HCT116 (cell line): ENCODE data around the gene TMEM242. TPM values are rescaled to one million over a fixed set of nuclear protein-coding genes. Genes with fewer than 3 reads are reported as not detected.

Source experiments
- ATAC-seq: fragments of 200-7000 bp; cut with Tn5 transposase; 2 replicates; pipeline ENCODE4 v1.9.1; 2020; ENCODE audit warnings: mild to moderate bottlenecking, moderate library complexity
- BruUV-seq: library from RNA; stranded (reverse); fragments of 400-500 nt; replicated peaks from 2 replicates; lab custom pipeline; 2021; lab: Mats Ljungman, UMichigan
- CTCF ChIA-PET: fragments of 300-600 bp; sonication (Branson Sonifier 250); formaldehyde crosslinking; loops from one replicate; lab custom pipeline; 2021; ENCODE audit warnings: antibody characterized with exemption; lab: Charles Lee
- POLR2A ChIA-PET: fragments of 300-600, 350-600 bp; sonication (Branson Sonifier 250); formaldehyde crosslinking; loops from one replicate; lab custom pipeline; 2021; ENCODE audit warnings: antibody characterized with exemption; lab: Charles Lee
- RAD21 ChIA-PET, 2 experiments: fragments of 300-600 bp; sonication (Branson Sonifier 250); formaldehyde crosslinking; loops; one replicate each; lab custom pipeline; 2023; ENCODE audit warnings: low total read pairs in 2 of 2; ENCODE audit not compliant: uncharacterized antibody in 2 of 2, unreplicated experiment in 2 of 2, low non-redundant PET in 1 of 2; lab: Charles Lee
- DNase-seq: peaks from one replicate; pipeline ENCODE4 v3.0.0-alpha.2; 2010; ENCODE audit warnings: low read depth, low spot score
- H2AFZ ChIP-seq: fragments of 200-600 bp; shearing (Covaris generic), sonication (generic); 2 replicates; pipeline ENCODE4 v1.6.1; 2017; ENCODE audit warnings: low read depth, mixed run types, mixed read lengths, antibody characterized with exemption, low read length; ENCODE audit not compliant: poor library complexity, severe bottlenecking
- H3K27ac ChIP-seq: 2 replicates; pipeline ENCODE4 v1.5.1; 2012; ENCODE audit warnings: low read depth, low read length
- H3K27me3 ChIP-seq: fragments of 200-600 bp; sonication (generic); 2 replicates; pipeline ENCODE4 v1.6.1; 2016; ENCODE audit warnings: mixed run types, low read length, mixed read lengths; ENCODE audit not compliant: insufficient read depth
- H3K36me3 ChIP-seq, 2 experiments: fragments of 200-500 bp in 1 of 2; fragments of 200-600 bp in 1 of 2; sonication (Bioruptor generic) in 1 of 2; sonication (generic) in 1 of 2; 2 replicates each; pipeline versions ENCODE4 v1.5.1 to v1.6.1; 2014 to 2016; ENCODE audit warnings: low read length in 2 of 2, inconsistent platforms in 1 of 2, mixed read lengths in 1 of 2, mixed run types in 1 of 2; ENCODE audit not compliant: insufficient read depth in 2 of 2, control insufficient read depth in 1 of 2
- H3K4me1 ChIP-seq, 2 experiments: fragments of 200-600 bp in 1 of 2; sonication (generic) in 1 of 2; 2 replicates each; pipeline versions ENCODE4 v1.5.1 to v1.6.1; 2012 to 2017; ENCODE audit warnings: low read length in 2 of 2, inconsistent platforms in 1 of 2, mild to moderate bottlenecking in 1 of 2, mixed read lengths in 1 of 2, mixed run types in 1 of 2, moderate library complexity in 1 of 2; ENCODE audit not compliant: insufficient read depth in 2 of 2, control insufficient read depth in 1 of 2
- H3K4me2 ChIP-seq: fragments of 200-600 bp; sonication (generic); 2 replicates; pipeline ENCODE4 v1.6.1; 2017; ENCODE audit warnings: mixed run types, low read length, mixed read lengths
- H3K4me3 ChIP-seq, 2 experiments: fragments of 200-600 bp in 1 of 2; sonication (generic) in 1 of 2; replicated peaks in 1 of 2; 2 replicates each; pipeline ENCODE4 v1.5.1; 2011 to 2016; ENCODE audit warnings: low read length in 2 of 2, control low read depth in 1 of 2, low read depth in 1 of 2, mild to moderate bottlenecking in 1 of 2, mixed read lengths in 1 of 2, mixed run types in 1 of 2
- H3K79me2 ChIP-seq: fragments of 200-600 bp; sonication (generic); 2 replicates; pipeline ENCODE4 v1.6.1; 2017; ENCODE audit warnings: mild to moderate bottlenecking, mixed run types, low read length, moderate library complexity, mixed read lengths; ENCODE audit not compliant: insufficient read depth
- H3K9ac ChIP-seq: fragments of 200-600 bp; sonication (generic); 2 replicates; pipeline ENCODE4 v1.6.1; 2016; ENCODE audit warnings: low read length, mixed read lengths
- H3K9me2 ChIP-seq: fragments of 200-600 bp; sonication (generic), shearing (Covaris generic); 2 replicates; pipeline ENCODE4 v1.6.1; 2017; ENCODE audit warnings: mixed run types, mild to moderate bottlenecking, moderate library complexity; ENCODE audit not compliant: insufficient read depth
- H3K9me3 ChIP-seq, 2 experiments: fragments of 200-500 bp in 1 of 2; fragments of 200-600 bp in 1 of 2; sonication (Bioruptor generic) in 1 of 2; sonication (generic) in 1 of 2; 2 replicates each; pipeline ENCODE4 v1.6.1; 2014 to 2017; ENCODE audit warnings: low read length in 2 of 2, mixed read lengths in 2 of 2, inconsistent platforms in 1 of 2, low read depth in 1 of 2, mild to moderate bottlenecking in 1 of 2, mixed run types in 1 of 2, moderate library complexity in 1 of 2; ENCODE audit not compliant: control insufficient read depth in 1 of 2, insufficient read depth in 1 of 2
- H4K20me1 ChIP-seq: fragments of 200-600 bp; sonication (generic), shearing (Covaris generic); 2 replicates; pipeline ENCODE4 v1.6.1; 2017; ENCODE audit warnings: mixed run types, mild to moderate bottlenecking, moderate library complexity; ENCODE audit not compliant: insufficient read depth
- ATF3 ChIP-seq: IDR thresholded peaks from 2 replicates; pipeline ENCODE4 v1.6.1; 2012
- CBX3 ChIP-seq: IDR thresholded peaks from 2 replicates; pipeline ENCODE4 v1.6.1; 2012; ENCODE audit warnings: low read depth
- CTCF ChIP-seq, 3 experiments: fragments of 200-600 bp in 1 of 3; sonication (generic) in 1 of 3; IDR thresholded peaks in 2 of 3; conservative IDR thresholded peaks in 1 of 3; 2 replicates each; pipeline ENCODE4 v1.5.1; 2012 to 2017; ENCODE audit warnings: low read depth in 2 of 3, low read length in 2 of 3, antibody characterized with exemption in 1 of 3, borderline replicate concordance in 1 of 3, control low read depth in 1 of 3, mild to moderate bottlenecking in 1 of 3, mixed read lengths in 1 of 3, mixed run types in 1 of 3, moderate library complexity in 1 of 3; ENCODE audit not compliant: insufficient read depth in 1 of 3
- EGR1 ChIP-seq: IDR thresholded peaks from 2 replicates; pipeline ENCODE4 v1.6.1; 2012; ENCODE audit warnings: low read depth
- ELF1 ChIP-seq: IDR thresholded peaks from 2 replicates; pipeline ENCODE4 v1.6.1; 2012; ENCODE audit warnings: low read depth, borderline replicate concordance
- EZH2 ChIP-seq: fragments of 200-600 bp; sonication (generic); IDR thresholded peaks from 2 replicates; pipeline ENCODE4 v1.6.1; 2017; ENCODE audit warnings: antibody characterized with exemption, mixed run types
- FOSL1 ChIP-seq: IDR thresholded peaks from 2 replicates; pipeline ENCODE4 v1.6.1; 2012; ENCODE audit warnings: low read depth
- JUND ChIP-seq: IDR thresholded peaks from 2 replicates; pipeline ENCODE4 v1.6.1; 2012
- MAX ChIP-seq: IDR thresholded peaks from 2 replicates; pipeline ENCODE4 v1.6.1; 2012
- POLR2AphosphoS5 ChIP-seq: IDR thresholded peaks from 2 replicates; pipeline ENCODE4 v1.6.1; 2011; ENCODE audit warnings: mild to moderate bottlenecking, low read depth, low read length, moderate library complexity
- RAD21 ChIP-seq: IDR thresholded peaks from 2 replicates; pipeline ENCODE4 v1.6.1; 2012; ENCODE audit warnings: low read depth, mild to moderate bottlenecking
- YY1 ChIP-seq: IDR thresholded peaks from 2 replicates; pipeline ENCODE4 v1.6.1; 2011; ENCODE audit warnings: low read length, low read depth, moderate library complexity, mild to moderate bottlenecking; ENCODE audit not compliant: insufficient replicate concordance; ENCODE audit errors: extremely low read depth
- ZNF274 ChIP-seq: fragments of 200-500 bp; sonication (Bioruptor generic); IDR thresholded peaks from 2 replicates; pipeline ENCODE4 v1.6.1; 2014; ENCODE audit warnings: mild to moderate bottlenecking, low read depth, low read length, inconsistent platforms
- intact Hi-C: fragments of 100-400 bp; cut with micrococcal nuclease; formaldehyde crosslinking; loops from 2 replicates; pipeline ENCODE4 v1.10.0; 2022
- total RNA-seq: library from RNA; stranded (reverse); gene quantifications from one replicate; pipeline ENCODE4 v1.2.1, GENCODE V29; 2021; ENCODE audit not compliant: unreplicated experiment
- TF ChIP-seq, protein P1 (sequence below): IDR thresholded peaks from 2 replicates; pipeline ENCODE4 v1.6.1; 2011; ENCODE audit warnings: mild to moderate bottlenecking, low read length, moderate library complexity; ENCODE audit not compliant: insufficient replicate concordance; ENCODE audit errors: extremely low read depth

TMEM242 gene
- total RNA-seq, 1 experiment from 2014 or later: 11.6 TPM

GRCh38 chr6:157287247-157287850 lies 36.0 kb downstream of the TMEM242 start:
- DNase-seq: no peak
- TF ChIP-seq ZNF274 (no peak), RAD21 (no peak), CBX3 (no peak), EZH2 (no peak), JUND (no peak), ATF3 (no peak), ELF1 (no peak), POLR2AphosphoS5 (no peak), CTCF (IDR thresholded peaks at IDR 0.05 in 2 of 3, conservative IDR thresholded peaks at IDR 0.05 in 1 of 3; ENCODE audit: borderline replicate concordance in 1 of 3, insufficient read depth in 1 of 3, low read depth in 2 of 3, low read length in 2 of 3) (no peak), YY1 (no peak), MAX (no peak), EGR1 (no peak), FOSL1 (no peak)
- TF ChIP-seq, protein P1, sequence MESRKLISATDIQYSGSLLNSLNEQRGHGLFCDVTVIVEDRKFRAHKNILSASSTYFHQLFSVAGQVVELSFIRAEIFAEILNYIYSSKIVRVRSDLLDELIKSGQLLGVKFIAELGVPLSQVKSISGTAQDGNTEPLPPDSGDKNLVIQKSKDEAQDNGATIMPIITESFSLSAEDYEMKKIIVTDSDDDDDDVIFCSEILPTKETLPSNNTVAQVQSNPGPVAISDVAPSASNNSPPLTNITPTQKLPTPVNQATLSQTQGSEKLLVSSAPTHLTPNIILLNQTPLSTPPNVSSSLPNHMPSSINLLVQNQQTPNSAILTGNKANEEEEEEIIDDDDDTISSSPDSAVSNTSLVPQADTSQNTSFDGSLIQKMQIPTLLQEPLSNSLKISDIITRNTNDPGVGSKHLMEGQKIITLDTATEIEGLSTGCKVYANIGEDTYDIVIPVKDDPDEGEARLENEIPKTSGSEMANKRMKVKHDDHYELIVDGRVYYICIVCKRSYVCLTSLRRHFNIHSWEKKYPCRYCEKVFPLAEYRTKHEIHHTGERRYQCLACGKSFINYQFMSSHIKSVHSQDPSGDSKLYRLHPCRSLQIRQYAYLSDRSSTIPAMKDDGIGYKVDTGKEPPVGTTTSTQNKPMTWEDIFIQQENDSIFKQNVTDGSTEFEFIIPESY: no peak
- H3K36me3 ChIP-seq: 0 out of 4 replicates have a peak, but pooled peaks cover 0 to 2% of the 10 kb centered on the region in 2 experiments
- no peak overlapping the region for H3K9ac ChIP-seq
- no peaks in the 10 kb centered on the region for H3K4me1 ChIP-seq
- H3K4me3 ChIP-seq: no peak overlapping the region
- H3K27ac ChIP-seq: no peak overlapping the region
- ChIA-PET POLR2A (no interaction called here), RAD21 (no interaction called here), CTCF (no interaction called here)
- BruUV-seq: no TSS peak
- H3K79me2 ChIP-seq: no peaks in the 10 kb centered on the region
- no peak overlapping the region for H2AFZ ChIP-seq
- H3K9me3 ChIP-seq: no peaks in the 10 kb centered on the region
- H3K27me3 ChIP-seq: no peaks in the 10 kb centered on the region
- H3K4me2 ChIP-seq: no peak overlapping the region
- no peak for ATAC-seq
- intact Hi-C loops: no loop called here
- no peaks in the 10 kb centered on the region for H3K9me2 ChIP-seq
- H4K20me1 ChIP-seq: no peaks in the 10 kb centered on the region
